Measurements from ENCODE around the gene DNM1. TPM values are rescaled to one million over a fixed set of nuclear protein-coding genes. Genes with fewer than 3 reads are reported as not detected.

The DNM1 gene
- total and polyA plus RNA-seq, 7 experiments from 2014 or later: 0.24 to 2.0 (median 0.86) TPM; not detected in 1

DNA sequence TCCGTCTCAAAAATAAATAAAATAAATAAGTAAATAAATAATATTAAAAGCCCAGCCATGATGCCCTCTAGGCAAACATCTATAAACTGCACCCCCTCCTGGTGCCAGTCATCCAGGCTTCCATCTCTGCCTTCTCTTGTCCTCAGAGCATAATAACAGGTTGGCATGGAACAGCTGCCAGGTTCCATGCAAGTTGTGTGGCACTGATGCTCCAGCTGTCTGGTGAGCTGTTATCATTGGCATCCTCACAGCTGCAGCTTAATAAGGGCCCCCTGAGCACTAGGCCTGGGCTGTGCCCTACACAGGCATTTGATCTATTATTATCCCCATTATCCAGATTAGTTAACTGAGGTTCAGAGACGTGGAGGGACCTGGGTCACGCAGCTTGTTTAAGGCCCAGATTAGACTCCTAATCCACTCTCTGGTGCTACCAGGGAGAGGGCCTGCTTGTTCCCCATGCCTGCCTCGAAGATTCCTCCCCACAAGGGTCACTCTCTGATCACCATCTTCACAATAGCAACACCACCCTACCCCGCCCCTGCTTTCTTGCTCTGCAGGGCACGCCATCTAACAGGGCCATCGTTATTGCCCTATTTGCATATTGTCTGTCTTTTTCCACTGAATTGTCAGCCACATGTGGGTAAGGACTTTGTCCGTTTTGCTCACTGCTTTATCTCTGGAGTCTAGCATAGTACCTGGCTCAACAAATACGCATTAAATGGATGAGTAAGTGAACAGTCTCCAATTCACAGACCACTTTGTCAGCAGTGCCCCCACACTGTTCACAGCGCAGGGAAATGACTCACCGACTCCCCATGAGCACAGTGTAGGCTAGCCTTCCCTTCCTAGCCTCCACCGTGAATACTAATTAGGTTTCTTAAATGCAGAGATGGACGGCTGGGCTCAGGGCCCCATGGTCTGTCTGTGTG is 1.5 kb upstream of the DNM1 start:
- peak overlapping the region in 2 of 10 donors; percentile 29 to 81 for H3K4me3 Mint-ChIP-seq

DNA sequence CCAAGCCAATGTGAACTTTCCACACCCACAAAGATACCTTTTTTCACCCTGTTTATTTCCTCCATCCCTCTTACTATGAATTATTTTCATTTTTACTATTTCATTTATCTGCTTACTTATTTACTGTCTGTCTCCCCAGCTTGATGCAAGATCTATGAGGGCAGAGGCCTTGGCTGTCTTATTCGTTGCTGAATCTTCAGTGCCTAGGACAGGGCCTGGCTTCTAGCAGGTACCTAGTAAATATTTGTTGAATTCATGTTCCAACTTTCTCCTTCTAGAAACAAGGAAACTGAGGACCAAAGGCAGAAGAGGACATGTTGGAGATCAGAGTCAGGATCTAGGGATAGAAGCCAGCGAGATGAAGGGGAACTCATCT is 543 bp upstream of the DNM1 start:
- H3K36me3 Mint-ChIP-seq: no peaks in the 10 kb centered on the region
- Histone ChIP-seq H3K4me1 (ENCODE audit: control insufficient read depth in 2 of 2, insufficient read depth in 2 of 2, low read length in 2 of 2) (peaks cover 4 to 8% of the 10 kb centered on the region in 2 donors), H3K27ac (ENCODE audit: low read depth, low read length) (no peak overlapping the region), H3K36me3 (ENCODE audit: control insufficient read depth in 2 of 3, insufficient read depth in 3 of 3, low read length in 3 of 3) (no peaks in the 10 kb centered on the region), H3K9me3 (ENCODE audit: control insufficient read depth in 2 of 3, low read length in 3 of 3) (no peaks in the 10 kb centered on the region), H3K27me3 (ENCODE audit: control insufficient read depth in 2 of 2, insufficient read depth in 2 of 2, low read length in 2 of 2) (peaks cover 0 to 5% of the 10 kb centered on the region in 2 donors), H3K4me3 (ENCODE audit: low read length) (peak overlapping the region; percentile 10)
- DNase-seq: no peak
- H3K4me3 Mint-ChIP-seq: peak overlapping the region; percentile 63 to 83 (median 76)
- peaks cover 6 to 14% (median 8%) of the 10 kb centered on the region in 7 donors for H3K4me1 Mint-ChIP-seq
- CTCF ChIA-PET: no interaction called here
- H3K27ac Mint-ChIP-seq: peak overlapping the region in 7 of 9 donors; percentile 3 to 84 (median 73)
- intact Hi-C loops (cut with micrococcal nuclease): loop anchor here (1.0 to 5.0 kb wide), 7 partner anchors 11 to 255 kb away; partner anchors contain the start of genes BBLN (in 2 of the 2), CIZ1 (in 2 of the 2), ODF2 (in 1 of the 2) and SLC27A4 (in 1 of the 2)
- H3K27me3 Mint-ChIP-seq: peaks cover 0 to 33% (median 6%) of the 10 kb centered on the region in 5 donors
- no peak for ATAC-seq
- POLR2A ChIA-PET: interaction anchor here (0.8 to 1.7 kb wide), 3 partner anchors 9 to 73 kb away, joined by 3 to 6 read pairs (median 3); partner anchors contain the start of genes GOLGA2 and SWI5
- no peaks in the 10 kb centered on the region for H3K9me3 Mint-ChIP-seq

More for the DNA sequence above, 1.5 kb upstream of the DNM1 start:
- no peak for ATAC-seq
- H3K4me1 ChIP-seq (ENCODE audit: control insufficient read depth in 2 of 2, insufficient read depth in 2 of 2, low read length in 2 of 2): peaks cover 4 to 8% of the 10 kb centered on the region in 2 donors
- ChIA-PET POLR2A (interaction anchor here (0.6 to 1.7 kb wide), 4 partner anchors 8 to 74 kb away, joined by 3 to 6 read pairs (median 4); partner anchors contain the start of genes CIZ1, GOLGA2 and SWI5), CTCF (interaction anchor here (1.2 kb wide), 1 partner anchor 9 kb away, joined by 3 read pairs; no protein-coding TSS in a partner anchor)
- no peak overlapping the region for H3K4me3 ChIP-seq (ENCODE audit: low read length)
- peaks cover 0 to 5% of the 10 kb centered on the region in 2 donors for H3K27me3 ChIP-seq (ENCODE audit: control insufficient read depth in 2 of 2, insufficient read depth in 2 of 2, low read length in 2 of 2)
- no peaks in the 10 kb centered on the region for H3K36me3 ChIP-seq (ENCODE audit: control insufficient read depth in 2 of 3, insufficient read depth in 3 of 3, low read length in 3 of 3)
- peak overlapping the region in 3 of 9 donors; percentile 32 to 73 (median 53) for H3K27ac Mint-ChIP-seq
- no peaks in the 10 kb centered on the region for H3K9me3 Mint-ChIP-seq
- peaks cover 6 to 14% (median 8%) of the 10 kb centered on the region in 7 donors for H3K4me1 Mint-ChIP-seq
- intact Hi-C loops (cut with micrococcal nuclease): loop anchor here in 1 of 2 donors (2.0 to 5.0 kb wide), 2 partner anchors 139 to 256 kb away; partner anchors contain the start of genes ODF2 and SLC27A4
- no peaks in the 10 kb centered on the region for H3K9me3 ChIP-seq (ENCODE audit: control insufficient read depth in 2 of 3, low read length in 3 of 3)
- no peak overlapping the region for H3K27ac ChIP-seq (ENCODE audit: low read depth, low read length)
- peaks cover 0 to 30% (median 6%) of the 10 kb centered on the region in 5 donors for H3K27me3 Mint-ChIP-seq
- no peak for DNase-seq
- H3K36me3 Mint-ChIP-seq: no peaks in the 10 kb centered on the region

DNA sequence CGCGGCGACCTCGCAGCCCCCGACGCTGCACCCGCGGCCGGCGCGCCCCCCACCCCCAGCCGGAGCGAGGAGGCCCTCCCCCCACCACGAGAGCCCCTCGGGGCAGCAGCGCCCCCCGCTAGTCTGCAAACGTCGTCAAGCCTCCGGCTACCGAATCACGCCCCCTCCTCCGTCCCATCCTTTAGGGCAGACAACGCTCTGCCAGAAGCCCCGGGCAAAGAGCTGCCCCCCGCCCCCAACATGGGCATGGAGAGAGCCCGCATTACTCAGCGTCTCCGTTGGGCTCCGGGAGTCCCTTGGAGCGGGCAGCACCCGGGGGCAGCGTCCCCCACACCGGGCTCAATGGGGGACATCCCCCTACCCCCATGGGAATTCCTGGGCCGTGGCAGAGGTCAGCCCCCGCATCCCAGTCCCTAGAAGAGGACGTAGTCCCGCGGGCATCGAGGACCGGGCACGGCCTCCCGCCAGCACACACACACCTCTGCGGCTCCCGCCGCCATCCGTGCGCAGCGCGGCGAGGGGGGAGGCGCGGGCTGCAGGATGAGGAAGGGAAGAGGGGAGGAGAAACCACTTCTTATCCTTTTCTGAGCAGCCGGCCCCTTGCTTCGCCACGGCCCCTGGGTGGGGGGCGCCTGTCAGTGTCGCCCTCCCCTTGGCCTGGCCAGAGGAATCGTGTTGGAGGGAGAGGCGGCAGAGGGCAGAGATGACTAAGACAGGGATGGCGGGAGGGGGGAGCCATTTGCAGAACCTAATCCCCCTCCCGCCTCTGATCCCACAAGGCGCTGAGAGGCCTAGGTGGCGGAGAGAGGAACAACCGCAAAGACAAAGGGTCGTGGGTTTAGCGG is 750 bp downstream of the DNM1 start:
- DNase-seq (peak in 3 of 9 donors; percentile 24 to 46 (median 25)), ATAC-seq (no peak)
- no peak overlapping the region for H3K27ac Mint-ChIP-seq
- Histone ChIP-seq H3K4me1 (ENCODE audit: control insufficient read depth in 2 of 2, insufficient read depth in 2 of 2, low read length in 2 of 2) (peaks cover 4 to 8% of the 10 kb centered on the region in 2 donors), H3K27ac (ENCODE audit: low read depth, low read length) (no peak overlapping the region), H3K36me3 (ENCODE audit: control insufficient read depth in 2 of 3, insufficient read depth in 3 of 3, low read length in 3 of 3) (no peaks in the 10 kb centered on the region), H3K27me3 (ENCODE audit: control insufficient read depth in 2 of 2, insufficient read depth in 2 of 2, low read length in 2 of 2) (peaks cover 0 to 5% of the 10 kb centered on the region in 2 donors), H3K9me3 (ENCODE audit: control insufficient read depth in 2 of 3, low read length in 3 of 3) (no peaks in the 10 kb centered on the region), H3K4me3 (ENCODE audit: low read length) (peak overlapping the region; percentile 51)
- H3K4me1 Mint-ChIP-seq: peaks cover 6 to 15% (median 8%) of the 10 kb centered on the region in 7 donors
- H3K27me3 Mint-ChIP-seq: peaks cover 0 to 39% (median 6%) of the 10 kb centered on the region in 5 donors
- H3K4me3 Mint-ChIP-seq: peak overlapping the region in 9 of 10 donors; percentile 50 to 81 (median 64)
- no peaks in the 10 kb centered on the region for H3K9me3 Mint-ChIP-seq
- H3K36me3 Mint-ChIP-seq: no peaks in the 10 kb centered on the region
- intact Hi-C loops (cut with micrococcal nuclease): loop anchor here (1.0 to 5.0 kb wide), 7 partner anchors 13 to 253 kb away; partner anchors contain the start of genes BBLN (in 2 of the 2), CIZ1 (in 2 of the 2), ODF2 (in 1 of the 2) and SLC27A4 (in 1 of the 2)
- ChIA-PET CTCF (interaction anchor here (0.7 kb wide), 1 partner anchor 876 kb away, joined by 4 read pairs; no protein-coding TSS in a partner anchor), POLR2A (no interaction called here)

DNA sequence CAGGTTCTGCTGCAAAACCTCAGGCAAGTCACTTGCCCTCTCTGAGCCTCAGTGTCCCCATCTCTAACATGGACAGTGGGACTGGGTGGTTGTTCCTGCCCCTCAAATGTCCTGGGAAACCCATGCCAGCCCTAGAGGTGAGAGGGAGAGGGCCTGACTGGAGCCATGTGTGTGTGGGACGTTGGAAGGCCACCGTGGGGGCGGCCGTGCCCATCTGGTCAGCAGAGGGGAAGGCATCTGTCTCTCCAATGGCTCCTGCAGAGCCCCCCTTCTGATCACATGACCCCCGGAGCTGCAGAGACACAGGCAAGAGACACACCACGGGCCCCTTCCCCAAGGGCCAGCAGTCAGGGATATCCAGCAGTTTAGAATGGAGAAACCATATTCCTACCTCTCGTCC is 1.7 kb downstream of the DNM1 start:
- H3K27ac ChIP-seq (ENCODE audit: low read depth, low read length): no peak overlapping the region
- Mint-ChIP-seq H3K36me3 (no peaks in the 10 kb centered on the region), H3K4me3 (peak overlapping the region in 8 of 10 donors; percentile 2 to 81 (median 53)), H3K9me3 (no peaks in the 10 kb centered on the region), H3K4me1 (peaks cover 6 to 15% (median 8%) of the 10 kb centered on the region in 7 donors), H3K27me3 (peaks cover 0 to 39% (median 6%) of the 10 kb centered on the region in 5 donors), H3K27ac (peak overlapping the region in 1 of 9 donors; percentile 13)
- ATAC-seq (no peak), DNase-seq (no peak)
- ChIA-PET POLR2A (interaction anchor here (0.5 kb wide), 1 partner anchor 612 kb away, joined by 3 read pairs; no protein-coding TSS in a partner anchor), CTCF (interaction anchor here (0.5 kb wide), 1 partner anchor 24 kb away, joined by 3 read pairs; no protein-coding TSS in a partner anchor)
- no peaks in the 10 kb centered on the region for H3K36me3 ChIP-seq (ENCODE audit: control insufficient read depth in 2 of 3, insufficient read depth in 3 of 3, low read length in 3 of 3)
- intact Hi-C loops (cut with micrococcal nuclease): loop anchor here in 1 of 2 donors (5.0 kb wide), 1 partner anchor 252 kb away; the partner anchor contains the start of gene ODF2
- H3K4me1 ChIP-seq (ENCODE audit: control insufficient read depth in 2 of 2, insufficient read depth in 2 of 2, low read length in 2 of 2): peaks cover 4 to 8% of the 10 kb centered on the region in 2 donors
- H3K9me3 ChIP-seq (ENCODE audit: control insufficient read depth in 2 of 3, low read length in 3 of 3): no peaks in the 10 kb centered on the region
- peaks cover 0 to 5% of the 10 kb centered on the region in 2 donors for H3K27me3 ChIP-seq (ENCODE audit: control insufficient read depth in 2 of 2, insufficient read depth in 2 of 2, low read length in 2 of 2)
- no peak overlapping the region for H3K4me3 ChIP-seq (ENCODE audit: low read length)

DNA sequence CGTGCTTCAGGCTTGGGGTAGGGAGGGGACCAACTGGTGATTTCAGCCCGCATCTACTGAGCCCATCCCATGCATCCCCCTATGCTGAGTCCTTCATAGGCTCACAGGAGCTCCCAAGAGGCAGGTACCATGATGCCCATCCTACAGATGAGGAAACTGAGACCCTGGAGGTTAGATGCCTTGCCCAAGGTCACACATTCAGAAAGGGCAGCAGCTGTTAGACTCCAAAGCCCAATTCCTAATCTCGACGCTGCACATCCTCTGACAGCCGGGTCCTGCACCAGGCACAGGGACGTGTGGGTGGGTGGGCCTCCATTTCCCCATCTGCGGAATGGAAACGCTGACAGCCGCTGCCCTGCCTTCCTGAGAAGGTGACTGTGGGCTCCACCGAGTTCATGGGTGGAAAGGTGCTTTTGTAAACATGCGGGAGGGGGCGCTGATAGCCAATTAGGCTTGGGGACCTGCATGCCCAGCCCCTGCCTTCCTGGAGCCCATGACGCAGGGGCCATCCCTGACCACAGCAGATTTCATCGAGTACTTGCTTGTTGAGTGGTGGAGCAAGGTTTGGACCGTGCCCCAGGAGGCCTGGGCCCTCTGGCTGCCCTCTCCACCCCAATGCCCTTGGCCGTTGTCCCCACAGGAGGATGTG is 2.2 kb downstream of the DNM1 start:
- Mint-ChIP-seq H3K4me3 (peak overlapping the region in 4 of 10 donors; percentile 5 to 81 (median 30)), H3K4me1 (peaks cover 6 to 15% (median 8%) of the 10 kb centered on the region in 7 donors), H3K9me3 (no peaks in the 10 kb centered on the region), H3K27ac (peak overlapping the region in 1 of 9 donors; percentile 13), H3K36me3 (no peaks in the 10 kb centered on the region), H3K27me3 (peaks cover 0 to 39% (median 6%) of the 10 kb centered on the region in 5 donors)
- peaks cover 4 to 8% of the 10 kb centered on the region in 2 donors for H3K4me1 ChIP-seq (ENCODE audit: control insufficient read depth in 2 of 2, insufficient read depth in 2 of 2, low read length in 2 of 2)
- DNase-seq (no peak), ATAC-seq (no peak)
- H3K4me3 ChIP-seq (ENCODE audit: low read length): no peak overlapping the region
- H3K27ac ChIP-seq (ENCODE audit: low read depth, low read length): no peak overlapping the region
- peaks cover 0 to 5% of the 10 kb centered on the region in 2 donors for H3K27me3 ChIP-seq (ENCODE audit: control insufficient read depth in 2 of 2, insufficient read depth in 2 of 2, low read length in 2 of 2)
- H3K36me3 ChIP-seq (ENCODE audit: control insufficient read depth in 2 of 3, insufficient read depth in 3 of 3, low read length in 3 of 3): no peaks in the 10 kb centered on the region
- ChIA-PET POLR2A (interaction anchor here (0.5 kb wide), 1 partner anchor 611 kb away, joined by 3 read pairs; no protein-coding TSS in a partner anchor), CTCF (interaction anchor here (0.5 to 1.5 kb wide), 2 partner anchors 11 to 24 kb away, joined by 3 to 5 read pairs; no protein-coding TSS in a partner anchor)
- intact Hi-C loops (cut with micrococcal nuclease): no loop called here
- no peaks in the 10 kb centered on the region for H3K9me3 ChIP-seq (ENCODE audit: control insufficient read depth in 2 of 3, low read length in 3 of 3)

All from naive thymus-derived CD4-positive, alpha-beta T cell (primary cell).